VCaP (cell line): Measurements from ENCODE around the gene FGG.

Experiments used
- H3K27ac ChIP-seq: fragments of 450-650 bp; 2 replicates; pipeline ENCODE4 v1.5.1; 2017
- CTCF ChIP-seq: fragments of 450-650 bp; conservative IDR thresholded peaks from 2 replicates; pipeline ENCODE4 v1.5.1; 2017; ENCODE audit warnings: mild to moderate bottlenecking, moderate library complexity

The FGG gene

GRCh38 chr4:154583230-154583629 is 29.2 kb downstream of the FGG start:
- H3K27ac ChIP-seq = no peak overlapping the region
- TF ChIP-seq CTCF = no peak

- H3K27ac ChIP-seq = no peak overlapping the region
- no peak for TF ChIP-seq CTCF
Measured at GRCh38 chr4:154582723-154583122, 29.7 kb downstream of the FGG start.

- H3K27ac ChIP-seq = no peak overlapping the region
- no peak for TF ChIP-seq CTCF
Measured at GRCh38 chr4:154579927-154580326, 32.5 kb downstream of the FGG start.

- H3K27ac ChIP-seq = no peak overlapping the region
- TF ChIP-seq CTCF = no peak
Measured at GRCh38 chr4:154578919-154579318, 33.5 kb downstream of the FGG start.

GRCh38 chr4:154577324-154577723 is 35.1 kb downstream of the FGG start:
- no peak for TF ChIP-seq CTCF

GRCh38 chr4:154574311-154574710 is 38.1 kb downstream of the FGG start:
- H3K27ac ChIP-seq = no peak overlapping the region
- TF ChIP-seq CTCF = no peak

More at GRCh38 chr4:154577324-154577723, 35.1 kb downstream of the FGG start:
- H3K27ac ChIP-seq = no peak overlapping the region

GRCh38 chr4:154573190-154573870 is 39.1 kb downstream of the FGG start:
- TF ChIP-seq CTCF = no peak
- no peak overlapping the region for H3K27ac ChIP-seq
